A549 treated with AZD9567 at 1 μM for 4 hours (cell line): ENCODE results near the gene DNAJA4. TPM values are rescaled to one million over a fixed set of nuclear protein-coding genes. Genes with fewer than 3 reads are reported as not detected.

Experiments used
- total RNA-seq: library from RNA; stranded (reverse); fragments of 200-300 nt; extraction: Qiagen RNA extraction; gene quantifications from 5 replicates; pipeline ENCODE4 v1.2.3, GENCODE V29; 2022; ENCODE audit not compliant: insufficient read depth

The DNAJA4 gene
- 0.03 TPM in 1 of 5 replicates, not detected in the others for total RNA-seq

GRCh38 chr15:78264304-78265136 lies at the start of gene DNAJA4:
Gene DNAJA4, plus strand, starts transcription at chr15:78264562. Its CDS starts 202 bp downstream, at chr15:78264764.

GRCh38 chr15:78234515-78235040 lies 29.8 kb upstream of the DNAJA4 start, which contains the start of gene ACSBG1:
Gene ACSBG1, minus strand, starts transcription at chr15:78234565. Its CDS starts 64 bp downstream, at chr15:78234501.

DNA sequence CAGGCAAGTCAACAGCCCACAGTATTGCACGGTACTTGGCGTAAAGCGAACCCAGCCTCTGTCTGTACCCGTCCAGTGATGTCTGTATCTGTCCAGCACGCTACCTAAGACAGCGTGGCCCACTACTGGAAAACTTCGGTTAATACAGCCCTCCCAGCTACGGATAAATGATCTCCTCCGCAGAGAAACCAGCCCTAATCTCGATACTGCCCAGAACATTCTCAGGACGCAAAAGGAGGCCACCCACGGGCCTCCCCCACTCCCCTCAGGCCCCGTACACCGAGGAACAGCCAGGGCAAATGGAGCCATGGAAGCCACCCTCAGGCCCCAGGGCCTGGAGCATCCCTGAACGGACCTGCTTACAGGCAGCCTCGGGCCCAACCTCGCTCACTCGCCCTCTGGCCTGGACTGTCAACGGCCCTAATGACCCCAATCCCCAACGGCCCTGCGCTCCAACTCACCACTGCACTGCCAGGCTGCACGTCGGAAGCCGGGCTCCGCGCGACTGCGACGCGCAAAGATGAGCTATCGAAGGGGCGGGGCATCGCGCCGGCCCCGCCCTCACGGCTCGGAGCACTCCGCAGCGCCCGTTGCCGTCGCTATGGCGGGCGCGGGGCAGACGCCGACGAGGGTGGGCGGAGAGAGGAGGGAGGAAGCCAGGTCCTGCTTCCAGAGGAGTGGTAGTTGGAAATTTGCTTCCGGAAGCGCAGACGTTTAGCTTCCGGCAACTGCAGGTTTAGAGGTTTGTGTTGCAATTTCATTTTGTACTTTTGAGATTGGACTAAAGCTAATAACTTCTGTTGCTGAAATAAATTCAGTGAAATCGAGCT lies 35.0 kb downstream of the DNAJA4 start, which contains the start of gene SKIC8:
TSS of gene SKIC8 (minus strand) at position 509 of the 830 bp plus-strand sequence. CDS start 3,923 bp downstream, outside the sequence.

Other genes starting within 250 kb of the DNAJA4 start
- gene TBC1D2B, start 186.9 kb upstream of the DNAJA4 start, total RNA-seq, result 9.9 to 15.7 TPM (median 15.0 TPM) in 5 replicates
- not detected in 5 replicates for gene SH2D7, start 172.0 kb upstream of the DNAJA4 start, total RNA-seq
- 24.7 to 29.2 TPM (median 25.6 TPM) in 5 replicates for gene CIB2, start 133.1 kb upstream of the DNAJA4 start, total RNA-seq
- gene IDH3A, start 115.2 kb upstream of the DNAJA4 start, total RNA-seq, result 72.7 to 129 TPM (median 76.7 TPM) in 5 replicates
- gene ACSBG1, start 30.0 kb upstream of the DNAJA4 start, total RNA-seq, result 0.21 to 0.57 TPM (median 0.33 TPM) in 4 of 5 replicates, not detected in the other
- gene SKIC8, start 35.0 kb downstream of the DNAJA4 start, total RNA-seq, result 83.5 to 122 TPM (median 88.0 TPM) in 5 replicates
- 1.3 to 6.1 TPM (median 1.9 TPM) in 5 replicates for gene CRABP1, start 75.8 kb downstream of the DNAJA4 start, total RNA-seq
- gene IREB2, start 173.7 kb downstream of the DNAJA4 start, total RNA-seq, result 34.6 to 55.8 TPM (median 47.2 TPM) in 5 replicates
- 4.7 to 7.7 TPM (median 6.0 TPM) in 5 replicates for gene HYKK, start 243.0 kb downstream of the DNAJA4 start, total RNA-seq